ENCODE results near the gene CT45A7.
"Not testable (repeated sequence)": the region's sequence is repeated elsewhere in the genome, so short reads cannot be mapped to it uniquely, and the experiment has no call there.

Gene CT45A7, protein sequence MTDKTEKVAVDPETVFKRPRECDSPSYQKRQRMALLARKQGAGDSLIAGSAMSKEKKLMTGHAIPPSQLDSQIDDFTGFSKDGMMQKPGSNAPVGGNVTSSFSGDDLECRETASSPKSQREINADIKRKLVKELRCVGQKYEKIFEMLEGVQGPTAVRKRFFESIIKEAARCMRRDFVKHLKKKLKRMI

GRCh38 chrX:135837180-135837579, at the start of gene CT45A7:
Gene CT45A7, minus strand, starts transcription at chrX:135837280. Its CDS starts 3,747 bp downstream, at chrX:135833533.
- DNase-seq: not testable (repeated sequence)

GRCh38 chrX:135882741-135883140, 45.7 kb upstream of the CT45A7 start:
- not testable (repeated sequence) for DNase-seq

- DNase-seq: not testable (repeated sequence)
Measured at GRCh38 chrX:135871712-135872111, 34.6 kb upstream of the CT45A7 start, which contains the start of gene CT45A9. Gene CT45A9, minus strand, starts transcription at chrX:135871812. Its CDS starts 3,751 bp downstream, at chrX:135868061.

DNA sequence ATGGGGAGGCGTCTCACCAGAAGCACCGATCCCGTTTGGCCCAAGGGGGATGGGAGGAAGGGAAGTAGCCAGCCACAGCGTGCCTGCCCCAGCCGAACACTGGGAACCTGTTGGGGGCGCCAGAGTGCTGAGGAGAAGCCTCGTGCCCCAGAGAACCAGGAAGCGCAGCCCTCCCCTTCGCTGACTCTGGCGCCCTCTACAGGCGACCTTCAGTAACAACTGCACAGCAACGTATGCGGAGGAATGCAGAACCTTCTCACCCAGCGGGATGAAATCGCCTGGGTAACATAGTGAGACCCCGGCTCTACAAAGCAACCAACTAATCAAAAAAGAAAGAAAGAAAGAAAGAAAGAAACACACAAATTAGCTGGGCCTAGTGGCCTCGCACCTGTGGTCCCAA, 17.4 kb upstream of the CT45A7 start, which contains the start of gene CT45A8:
CT45A8 (minus strand) TSS at position 101 of the 400 bp plus-strand sequence. CDS start 3,755 bp downstream, outside the sequence.
- not testable (repeated sequence) for DNase-seq

- DNase-seq: not testable (repeated sequence)
Measured at GRCh38 chrX:135819912-135820311, 17.2 kb downstream of the CT45A7 start, which contains the start of gene CT45A2. Gene CT45A2, minus strand, starts transcription at chrX:135820012. Its CDS starts 3,747 bp downstream, at chrX:135816265.

DNA sequence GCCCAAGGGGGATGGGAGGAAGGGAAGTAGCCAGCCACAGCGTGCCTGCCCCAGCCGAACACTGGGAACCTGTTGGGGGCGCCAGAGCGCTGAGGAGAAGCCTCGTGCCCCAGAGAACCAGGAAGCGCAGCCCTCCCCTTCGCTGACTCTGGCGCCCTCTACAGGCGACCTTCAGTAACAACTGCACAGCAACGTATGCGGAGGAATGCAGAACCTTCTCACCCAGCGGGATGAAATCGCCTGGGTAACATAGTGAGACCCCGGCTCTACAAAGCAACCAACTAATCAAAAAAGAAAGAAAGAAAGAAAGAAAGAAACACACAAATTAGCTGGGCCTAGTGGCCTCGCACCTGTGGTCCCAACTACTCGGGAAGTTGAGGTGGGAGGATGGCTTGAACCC, 34.4 kb downstream of the CT45A7 start, which contains the start of gene CT45A6:
CT45A6 (minus strand) TSS at position 101 of the 400 bp plus-strand sequence. CDS start 3,794 bp downstream, outside the sequence.
- not testable (repeated sequence) for DNase-seq

- not testable (repeated sequence) for DNase-seq
Measured at GRCh38 chrX:135785403-135785802, 51.7 kb downstream of the CT45A7 start, which contains the start of gene CT45A5. Gene CT45A5, minus strand, starts transcription at chrX:135785503. Its CDS starts 3,774 bp downstream, at chrX:135781729.
